Activated T-cell treated with anti-CD3 and anti-CD28 coated beads for 4 hours (primary cell): ENCODE results near the gene OPRM1.

ENCODE experiments used
- DNase-seq: peaks from one replicate; pipeline ENCODE4 v3.0.0-alpha.2; 2020

OPRM1 gene

GRCh38 chr6:154092326-154092962 lies 53.4 kb downstream of the OPRM1 start:
- DNase-seq = no peak

DNA sequence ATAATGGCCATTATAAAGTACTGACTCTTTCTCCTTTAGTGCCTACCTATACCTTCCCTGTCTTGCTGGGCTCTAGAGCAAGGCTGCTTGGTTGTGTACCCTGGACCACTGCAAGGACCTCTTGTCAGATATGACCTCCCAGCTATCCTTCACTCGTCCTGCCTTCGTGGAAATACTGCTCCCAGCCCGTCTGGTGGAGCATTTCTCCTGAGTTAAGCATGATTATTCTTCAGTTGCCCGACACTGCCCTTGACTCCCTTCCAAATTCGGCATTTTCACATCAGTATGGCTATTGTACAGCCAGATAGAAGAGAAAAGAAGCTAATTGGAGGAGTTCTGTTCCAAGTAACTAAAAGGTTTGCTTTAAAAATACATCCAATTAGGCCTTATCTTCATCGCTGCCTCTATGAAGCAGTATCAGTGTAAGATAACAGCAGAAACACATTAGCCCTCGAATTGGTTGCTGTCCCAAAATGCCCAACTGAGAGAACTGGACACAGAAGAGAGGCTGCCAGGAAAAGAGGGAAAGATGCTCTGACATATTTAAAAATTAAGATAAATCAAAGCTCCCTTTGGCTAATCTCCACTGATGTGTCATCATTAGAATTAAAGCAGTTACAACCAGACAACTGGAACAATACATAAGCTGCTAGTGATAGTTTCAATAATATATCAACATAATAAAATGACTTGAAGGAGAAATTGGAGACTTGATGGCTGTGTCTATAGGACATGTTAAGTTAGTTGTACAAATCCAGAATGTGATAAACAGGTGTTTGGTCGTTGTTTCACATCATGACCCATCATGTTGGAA lies 54.4 kb downstream of the OPRM1 start:
- no peak for DNase-seq

DNA sequence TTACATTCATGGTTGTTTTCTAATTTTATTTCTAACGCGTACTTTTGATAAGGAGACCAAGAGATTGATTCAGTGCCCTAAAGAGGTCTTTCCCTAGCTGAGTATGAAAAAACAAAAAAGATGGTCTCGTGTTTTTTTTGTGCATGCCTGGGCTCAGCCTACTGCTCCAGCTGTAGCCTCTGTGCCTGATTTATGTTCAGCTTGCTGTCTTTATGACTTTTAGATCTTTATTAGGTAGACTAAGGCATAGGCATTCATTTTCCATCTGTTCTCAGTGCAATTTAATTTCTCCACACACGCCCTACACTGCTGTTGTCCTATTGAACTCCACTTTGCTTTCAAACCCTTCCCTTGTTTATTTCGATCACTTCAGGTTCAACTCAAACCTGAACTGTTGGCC lies 56.5 kb downstream of the OPRM1 start:
- no peak for DNase-seq

GRCh38 chr6:154096316-154096715 lies 57.3 kb downstream of the OPRM1 start:
- no peak for DNase-seq

GRCh38 chr6:154096834-154097233 lies 57.8 kb downstream of the OPRM1 start:
- DNase-seq = no peak

DNA sequence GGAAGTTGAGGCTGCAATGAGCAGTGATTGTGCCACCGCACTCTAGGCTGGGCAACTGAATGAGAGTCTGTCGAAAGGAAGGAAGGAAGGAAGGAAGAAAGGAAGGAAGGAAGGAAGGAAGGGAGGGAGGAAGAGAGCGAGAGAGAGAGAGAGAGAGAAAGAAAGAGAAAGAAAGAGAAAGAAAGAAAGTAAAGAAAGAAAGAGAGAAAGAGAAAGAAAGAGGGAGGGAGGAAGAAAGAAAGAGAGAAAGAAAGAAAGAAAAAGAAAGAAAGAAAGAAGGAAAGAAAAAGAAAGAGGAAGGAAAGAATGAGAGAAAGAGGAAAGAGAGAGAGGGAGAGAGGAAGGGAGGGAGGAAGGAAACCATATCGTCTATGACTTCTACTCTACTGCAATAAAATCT lies 60.2 kb downstream of the OPRM1 start:
- no peak for DNase-seq

DNA sequence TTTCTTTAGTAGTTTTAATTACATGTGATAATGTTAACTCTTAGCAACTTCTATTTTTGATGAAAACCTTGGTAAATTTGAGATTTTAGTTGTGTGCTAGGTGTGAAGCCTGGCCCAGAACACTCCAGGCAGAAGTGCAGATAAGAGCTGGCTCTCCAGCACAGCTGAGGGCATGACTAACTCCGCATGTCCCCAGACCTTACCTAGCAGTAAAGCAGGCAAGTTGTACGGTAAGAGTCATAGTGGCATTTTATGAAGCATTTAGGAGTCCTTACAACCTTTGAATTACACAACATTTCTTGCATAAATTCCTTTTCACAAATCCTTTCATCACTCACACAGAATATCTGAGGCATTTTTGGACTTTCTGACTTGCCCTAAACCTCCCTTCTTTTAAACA lies 67.2 kb downstream of the OPRM1 start:
- DNase-seq = no peak

DNA sequence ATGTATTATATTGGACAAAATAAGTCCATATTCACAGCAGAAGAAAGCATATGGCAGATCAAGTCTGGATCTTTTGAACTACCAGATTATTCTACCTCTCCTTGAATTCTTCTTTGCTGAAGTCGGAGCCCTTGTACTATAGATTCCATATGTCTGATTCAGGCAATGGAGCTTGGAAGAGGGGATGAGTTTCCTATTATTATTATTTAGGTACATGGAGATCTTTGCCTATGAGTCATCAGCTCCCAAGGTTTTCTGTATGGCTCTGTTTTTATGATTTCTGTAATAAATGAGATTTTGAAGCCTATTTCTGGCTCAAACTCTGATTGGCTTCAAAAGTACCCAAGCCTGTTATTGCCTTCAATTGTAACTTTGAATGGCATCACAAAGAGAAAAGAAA lies 72.0 kb downstream of the OPRM1 start:
- DNase-seq = no peak

- no peak for DNase-seq
Measured at GRCh38 chr6:154112181-154112809, 73.3 kb downstream of the OPRM1 start.

DNA sequence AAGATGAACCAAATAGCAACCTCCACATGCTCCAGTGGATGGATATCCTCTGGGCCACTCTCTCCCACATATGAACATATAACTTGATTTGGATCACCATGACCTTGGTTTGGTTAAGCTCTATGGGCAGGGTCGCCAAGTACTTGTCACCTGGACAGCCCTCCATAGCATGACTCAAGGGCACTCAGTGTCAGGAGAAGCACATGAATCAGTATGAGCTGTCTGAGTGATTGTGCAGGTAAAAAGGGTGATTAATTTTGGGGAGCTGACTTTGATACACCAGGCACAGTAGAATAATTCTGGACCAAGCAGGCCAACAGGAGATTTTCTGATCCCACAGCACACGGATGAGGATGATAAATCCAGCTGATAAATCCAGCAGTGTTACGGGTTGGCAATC lies 74.4 kb downstream of the OPRM1 start:
- DNase-seq = no peak

DNA sequence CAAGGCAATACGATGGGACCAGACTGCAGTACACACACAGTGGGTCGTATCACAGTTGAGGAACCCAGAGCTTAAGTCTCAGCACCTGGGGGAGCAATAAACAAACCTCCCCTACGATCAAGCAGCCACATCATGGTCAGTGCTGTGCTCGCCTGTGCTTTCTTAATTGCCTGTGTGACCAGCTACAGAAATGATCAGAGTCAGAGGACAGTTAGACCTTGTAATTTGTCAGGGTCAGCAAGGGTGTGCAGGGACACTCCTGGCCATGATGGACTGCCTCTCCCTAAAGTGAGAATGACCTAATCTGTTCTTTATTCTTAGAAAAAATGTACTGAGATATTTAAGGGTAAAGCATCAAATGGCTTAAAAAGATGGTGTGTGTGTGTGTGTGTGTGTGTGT lies 78.4 kb downstream of the OPRM1 start:
- no peak for DNase-seq

DNA sequence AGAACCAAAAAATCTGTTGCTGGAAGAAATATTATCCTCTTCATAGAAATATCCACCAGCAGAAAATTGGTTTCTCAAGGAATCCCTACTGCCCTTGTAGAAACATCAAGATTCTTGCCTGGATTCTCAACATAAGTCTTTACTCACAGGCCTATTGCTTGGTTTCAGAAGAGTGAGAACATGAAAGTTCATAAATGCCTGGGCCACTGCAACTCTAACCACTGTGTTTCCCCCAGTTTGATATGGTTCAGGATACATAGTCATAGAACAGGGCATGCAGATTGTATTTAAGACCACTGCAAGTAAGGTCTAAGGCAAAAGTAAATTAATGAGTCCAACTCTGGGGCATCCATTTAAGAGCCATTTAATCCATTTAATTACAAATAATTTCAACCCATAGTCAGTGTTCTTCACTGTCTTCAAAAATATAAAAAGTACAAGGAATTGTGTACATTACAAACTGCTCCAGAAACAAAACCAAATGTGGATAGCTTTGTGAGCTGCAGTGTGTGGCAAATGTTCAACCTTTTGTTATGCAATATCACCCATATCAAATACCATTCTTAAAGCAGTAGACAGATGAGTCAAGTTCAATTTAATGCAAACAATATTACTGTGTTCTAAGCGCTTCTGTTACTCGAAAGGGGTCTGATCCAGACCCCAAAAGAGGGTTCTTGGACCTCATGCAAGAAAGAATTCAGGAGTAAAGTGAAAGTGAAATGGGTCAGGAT lies 83.3 kb downstream of the OPRM1 start:
- DNase-seq = no peak

DNA sequence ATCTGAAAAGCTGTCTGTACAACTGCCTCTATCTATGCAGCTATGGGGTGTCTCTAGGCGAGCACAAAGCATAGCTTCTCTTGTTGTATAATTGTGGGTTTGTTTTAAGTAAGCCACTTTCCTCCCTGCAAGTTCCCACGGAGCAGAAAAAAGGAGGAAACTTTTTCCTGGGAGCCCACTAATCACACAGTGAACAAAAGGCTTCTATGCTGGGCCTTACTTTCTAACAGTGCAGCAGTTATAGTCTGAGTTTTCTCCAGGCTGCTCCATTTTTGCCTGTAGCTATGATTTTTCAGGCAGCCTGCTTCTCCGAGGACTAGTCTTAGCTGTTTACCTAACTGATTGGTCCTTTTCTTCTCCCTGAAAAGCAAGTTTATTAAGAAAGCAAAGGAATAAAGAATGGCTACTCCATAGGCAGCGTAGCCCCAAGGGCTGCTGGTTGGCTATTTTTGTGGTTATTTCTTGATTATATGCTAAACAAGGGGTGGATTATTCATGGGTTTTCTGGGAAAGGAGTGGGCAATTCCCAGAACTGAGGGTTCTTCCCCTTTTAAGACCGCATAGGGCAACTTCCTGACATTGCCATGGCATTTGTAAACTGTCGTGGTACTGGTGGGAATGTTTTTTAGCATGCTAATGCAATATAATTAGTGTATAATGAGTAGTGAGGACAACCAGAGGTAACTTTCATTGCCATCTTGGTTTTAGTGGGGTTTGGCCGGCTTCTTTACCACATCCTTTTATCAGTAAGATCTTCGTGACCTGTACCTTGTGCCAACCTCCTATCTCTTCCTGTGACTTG lies 84.3 kb downstream of the OPRM1 start:
- no peak for DNase-seq

DNA sequence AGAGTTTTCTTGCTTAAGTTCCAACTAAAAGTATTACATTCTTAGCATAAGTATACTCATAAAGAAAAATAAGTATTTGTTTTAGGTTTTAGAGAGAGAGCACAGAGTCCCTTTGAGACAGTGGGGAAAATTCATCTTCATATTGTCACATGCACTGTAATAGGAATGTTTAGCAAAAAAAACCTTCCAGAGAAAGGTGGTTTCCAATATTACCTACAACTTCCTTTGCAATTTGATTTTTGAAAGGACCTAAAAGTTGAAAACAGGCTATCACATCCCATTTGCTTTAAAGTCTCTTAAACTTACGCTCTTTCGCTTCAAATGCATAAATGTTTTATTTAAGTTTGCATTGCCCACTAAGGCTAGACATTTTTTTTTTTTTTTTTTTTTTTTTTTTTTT lies 86.4 kb downstream of the OPRM1 start:
- no peak for DNase-seq

DNA sequence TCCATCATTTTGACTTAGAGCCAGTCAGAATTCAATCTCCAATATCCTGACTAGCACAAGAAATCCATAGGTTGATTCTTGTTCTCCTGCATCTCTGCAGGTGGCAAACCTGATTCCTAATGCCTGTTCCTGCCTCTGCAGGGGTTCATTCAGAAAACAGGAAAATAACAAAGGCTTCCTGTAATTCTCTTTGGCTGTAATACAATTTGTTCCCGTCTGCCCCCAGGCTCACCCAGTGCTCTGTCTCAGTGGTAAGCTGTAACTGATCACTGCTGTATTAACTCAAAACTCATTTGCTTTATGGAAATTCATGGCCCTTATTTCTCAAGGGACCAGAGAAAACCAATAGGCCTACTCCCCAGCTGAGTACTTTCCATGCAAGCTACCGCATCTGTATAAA lies 88.6 kb downstream of the OPRM1 start:
- no peak for DNase-seq

- DNase-seq = no peak
Measured at GRCh38 chr6:154134471-154135147, 95.6 kb downstream of the OPRM1 start.

DNA sequence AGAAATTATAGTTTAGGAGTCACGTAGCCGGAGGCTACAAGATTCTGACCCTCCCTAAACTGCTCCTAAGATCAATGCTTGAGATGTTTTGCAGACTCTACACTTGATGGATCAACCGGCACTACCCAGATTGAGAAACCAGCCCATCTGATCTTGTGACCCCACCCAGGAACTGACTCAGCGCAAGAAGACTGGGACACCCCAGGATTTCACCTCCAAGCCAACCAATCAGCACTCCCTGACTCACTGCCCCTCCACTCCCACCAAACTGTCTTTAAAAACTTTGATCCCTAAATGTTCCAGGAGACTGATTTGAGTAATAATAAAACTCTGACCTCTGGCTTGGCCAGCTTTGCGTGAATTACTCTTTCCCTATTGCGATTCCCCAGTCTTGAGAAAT lies 99.8 kb downstream of the OPRM1 start:
- DNase-seq = no peak

DNA sequence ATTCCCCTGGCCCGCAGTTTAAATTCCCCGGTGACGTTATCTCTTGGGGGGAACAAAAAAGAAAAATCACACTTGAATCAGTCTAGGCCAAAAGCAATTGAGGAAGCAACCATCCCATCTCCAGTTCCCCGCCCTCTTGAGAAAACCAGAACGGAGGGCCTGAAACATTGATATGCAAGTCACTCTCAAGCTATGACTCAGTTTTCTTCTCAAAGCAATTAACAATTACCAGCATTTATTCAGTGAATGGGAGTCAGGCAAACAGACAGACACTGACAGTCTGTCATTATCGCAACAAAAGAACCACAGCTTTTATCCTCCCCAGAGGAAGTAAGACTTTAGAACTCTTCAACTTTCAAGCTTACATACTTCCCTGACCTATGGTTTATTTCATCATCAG lies 100.9 kb downstream of the OPRM1 start:
- no peak for DNase-seq

- DNase-seq = no peak
Measured at GRCh38 chr6:154140743-154141142, 101.7 kb downstream of the OPRM1 start.

DNA sequence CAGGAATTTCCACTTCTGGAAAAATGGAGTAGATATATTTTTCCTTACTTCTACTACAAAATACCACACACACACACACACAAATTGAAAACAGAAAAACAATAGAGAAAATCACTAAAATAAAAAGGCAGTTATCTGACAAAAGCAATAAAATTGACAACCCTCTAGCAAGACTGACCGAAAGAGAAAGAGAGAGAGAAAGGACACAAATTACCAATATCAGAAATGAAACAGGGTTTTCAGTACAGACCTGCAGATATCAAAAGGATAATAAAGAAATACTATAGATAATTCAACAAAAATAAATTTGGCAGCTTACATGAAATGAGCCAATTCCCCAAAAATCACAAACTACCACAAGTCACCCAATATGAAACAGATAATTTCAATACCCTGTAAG lies 104.7 kb downstream of the OPRM1 start:
- DNase-seq = no peak

GRCh38 chr6:154154389-154154967 lies 115.4 kb downstream of the OPRM1 start:
- peak; percentile 62 for DNase-seq
